ENCODE measurements around the gene ABCD2.
"Not testable (repeated sequence)": the region's sequence is repeated elsewhere in the genome, so short reads cannot be mapped to it uniquely, and the experiment has no call there.

ABCD2 gene

DNA sequence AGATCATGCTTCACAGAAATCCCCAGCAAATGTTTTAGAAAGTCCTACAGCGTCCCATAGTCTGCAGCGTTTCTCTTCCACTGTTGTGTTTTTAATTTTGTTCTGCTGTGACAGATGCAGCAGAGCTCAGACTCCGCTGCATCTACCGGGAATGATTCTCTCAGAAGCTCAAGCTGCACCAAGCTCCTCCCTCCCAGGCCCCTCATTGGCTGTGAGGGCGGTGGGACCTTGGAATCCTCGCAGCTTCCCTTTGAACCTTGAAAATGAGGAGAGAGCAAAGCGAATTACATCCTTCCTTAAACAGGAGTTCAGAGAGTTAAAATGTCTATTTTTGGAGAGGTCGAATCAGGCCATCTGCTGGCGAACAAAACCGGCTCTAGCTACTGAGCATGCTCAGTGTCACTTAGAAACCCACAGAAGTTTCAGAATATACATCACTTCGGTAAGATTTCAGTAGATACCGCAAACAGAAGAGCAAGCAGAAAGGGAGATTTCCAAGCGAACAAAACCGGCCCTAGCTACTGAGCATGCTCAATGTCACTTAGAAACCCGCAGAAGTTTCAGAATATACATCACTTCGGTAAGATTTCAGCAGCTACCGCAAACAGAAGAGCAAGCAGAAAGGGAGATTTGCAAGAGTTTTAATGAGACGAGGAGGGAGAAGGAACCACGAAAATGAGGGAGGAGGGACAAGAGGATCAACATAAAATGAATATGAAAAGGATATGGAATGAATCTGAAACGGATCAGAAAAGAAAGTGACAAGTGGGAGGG is at the start of gene ABCD2:
Gene ABCD2 (minus strand): TSS at position 144 of the 774 bp plus-strand sequence. CDS start 188 bp downstream, outside the sequence.
- peak; percentile 38 to 45 for DNase-seq (ENCODE audit: low read depth in 2 of 2)

DNA sequence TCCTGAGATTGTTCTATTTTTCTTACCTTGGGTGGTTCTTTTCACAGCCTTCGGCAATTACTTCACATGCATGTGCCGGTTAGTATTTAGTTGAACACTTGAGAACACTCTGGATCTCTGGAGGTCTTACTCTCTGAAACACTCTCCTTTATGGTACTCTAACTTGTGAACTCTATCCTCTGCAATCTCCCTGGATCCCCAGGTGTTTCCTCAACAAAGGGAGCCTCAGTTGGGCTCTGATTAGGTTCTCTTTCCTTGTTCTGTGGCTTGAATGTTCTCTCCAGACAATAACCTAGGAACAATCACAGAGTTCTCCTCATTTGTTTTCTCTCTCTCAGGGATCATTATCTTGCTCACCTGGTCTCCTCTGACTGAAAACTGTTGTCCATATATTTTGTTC is 40.5 kb upstream of the ABCD2 start:
- no peak for DNase-seq (ENCODE audit: low read depth in 2 of 2)

DNA sequence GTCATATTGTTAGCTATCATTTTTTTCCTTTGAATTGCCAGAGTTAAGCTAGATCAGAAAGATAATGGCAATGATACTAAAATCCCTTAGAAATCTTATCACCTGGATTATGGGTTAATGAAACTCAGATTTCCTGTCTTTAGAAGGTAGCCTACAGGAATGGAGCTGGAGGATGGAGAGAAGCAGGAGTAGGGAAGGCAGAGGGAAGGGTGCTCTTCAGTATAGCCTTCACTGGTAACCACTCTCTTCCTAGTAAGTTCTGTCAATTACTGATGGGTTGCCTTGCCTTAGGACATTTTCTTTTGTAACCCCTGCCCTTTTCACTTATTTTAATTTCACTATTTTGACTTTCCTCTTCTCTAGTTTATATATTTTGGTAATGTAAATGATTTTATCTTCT is 27.8 kb upstream of the ABCD2 start:
- no peak for DNase-seq (ENCODE audit: low read depth in 2 of 2)

DNA sequence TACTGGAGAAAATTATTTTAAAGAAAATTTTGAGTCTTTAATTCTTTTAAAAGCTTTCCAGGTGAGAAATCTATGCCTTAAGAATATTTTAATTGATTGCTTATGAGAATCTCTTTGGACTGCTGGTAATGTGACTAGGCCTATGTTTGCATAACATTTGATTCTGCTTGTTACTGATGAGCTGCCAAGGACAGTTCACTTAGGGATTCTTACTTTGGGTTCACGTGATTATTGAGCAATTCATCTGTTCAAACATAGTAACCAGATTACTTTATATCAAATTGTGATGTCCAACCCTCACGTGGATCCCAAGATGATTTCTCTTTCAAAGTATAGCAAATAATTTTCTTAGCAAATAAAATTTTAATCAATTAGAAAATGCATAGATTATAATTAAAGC is 27.4 kb upstream of the ABCD2 start:
- no peak for DNase-seq (ENCODE audit: low read depth in 2 of 2)

DNA sequence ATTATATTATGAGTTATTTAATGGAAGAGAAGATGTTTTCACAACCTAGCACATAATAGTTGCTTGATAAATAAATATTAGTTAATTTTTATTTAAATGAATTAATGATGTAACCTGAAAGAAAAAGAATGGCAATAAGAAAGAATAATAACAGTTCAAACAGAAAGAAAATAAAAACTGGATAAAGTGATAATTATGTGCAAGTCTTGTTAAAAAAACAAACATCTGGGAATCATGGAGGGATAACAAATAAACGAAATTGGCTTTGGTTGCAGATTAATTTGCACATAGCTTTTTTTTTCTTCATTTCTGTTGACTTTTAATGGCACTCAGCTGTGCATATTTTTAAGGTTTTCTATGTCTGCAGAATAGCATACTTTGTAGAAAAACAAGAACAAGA is 23.4 kb upstream of the ABCD2 start:
- DNase-seq (ENCODE audit: low read depth in 2 of 2) = no peak

DNA sequence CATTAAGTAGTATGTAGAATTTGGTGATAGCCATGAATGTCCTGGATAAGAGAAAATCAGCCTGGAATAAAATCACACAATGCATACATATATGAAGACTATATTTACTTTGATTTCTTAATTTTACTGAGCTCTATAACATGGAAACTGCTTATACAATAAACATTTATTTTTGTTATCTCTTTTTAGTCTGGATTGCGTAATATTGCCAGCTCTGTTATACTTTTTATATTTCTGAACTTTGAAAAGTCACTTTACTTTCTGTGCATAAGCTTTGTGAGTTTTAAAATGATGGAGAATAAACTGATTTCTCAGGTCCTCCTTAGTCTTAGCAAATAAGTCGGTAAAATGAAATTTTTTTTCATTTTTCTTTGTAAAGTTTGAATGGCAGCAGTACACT is 19.2 kb upstream of the ABCD2 start:
- DNase-seq (ENCODE audit: low read depth in 2 of 2) = no peak

DNA sequence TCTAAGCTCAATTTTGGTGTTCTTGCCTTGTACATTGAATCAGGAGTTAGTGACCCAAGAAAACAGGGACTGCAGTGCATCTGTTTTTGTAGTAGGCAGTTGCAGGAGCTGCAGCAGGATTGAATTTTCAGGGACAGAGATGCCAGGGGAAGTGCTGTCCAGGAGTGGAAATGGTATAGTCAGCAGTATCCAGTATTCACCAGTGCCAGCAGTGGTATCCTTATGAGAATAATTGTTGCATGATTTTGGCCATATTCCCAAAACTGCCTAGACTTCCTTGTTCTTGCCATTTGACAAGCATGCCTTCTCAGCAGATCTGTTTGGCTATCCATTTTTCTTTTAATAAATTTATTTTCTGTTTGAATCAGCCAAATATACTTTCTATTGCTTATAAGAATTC is 18.6 kb upstream of the ABCD2 start:
- DNase-seq (ENCODE audit: low read depth in 2 of 2) = no peak

DNA sequence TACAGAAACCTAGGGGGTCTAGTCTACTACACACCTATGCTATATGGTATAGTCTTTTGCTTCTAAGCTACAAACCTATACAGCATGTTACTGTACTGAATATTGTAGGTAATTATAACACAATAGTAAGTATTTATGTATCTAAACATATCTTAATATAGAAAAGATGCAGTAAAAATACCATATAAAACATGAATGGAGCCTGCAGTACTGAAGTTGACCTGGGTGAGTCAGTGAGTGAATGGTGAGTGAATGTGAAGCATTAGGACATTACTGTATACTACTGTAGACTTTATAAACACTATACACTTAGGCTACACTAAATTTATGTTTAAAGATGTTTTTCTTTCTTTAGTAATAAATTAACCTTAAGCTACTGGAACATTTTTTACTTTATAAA is 13.1 kb upstream of the ABCD2 start:
- no peak for DNase-seq (ENCODE audit: low read depth in 2 of 2)

DNA sequence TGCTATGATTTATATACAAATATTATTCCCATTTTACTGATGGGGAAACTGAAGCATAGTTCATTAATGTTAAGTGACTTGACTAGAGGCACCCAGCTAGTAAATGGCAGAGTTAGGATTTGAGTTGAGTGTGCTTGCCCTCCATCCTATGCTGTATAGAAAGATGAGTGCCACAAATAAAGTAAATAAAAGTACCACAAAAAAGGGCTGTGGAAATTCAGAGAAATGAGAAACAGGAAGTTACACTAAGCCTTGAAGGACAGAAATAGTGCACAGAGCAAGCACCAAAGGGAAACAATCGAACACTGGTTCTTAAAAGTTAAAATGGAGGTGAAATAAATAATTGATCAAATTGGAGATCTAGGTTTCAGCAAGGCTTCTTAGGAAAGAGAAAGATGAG is 9.2 kb upstream of the ABCD2 start:
- no peak for DNase-seq (ENCODE audit: low read depth in 2 of 2)

DNA sequence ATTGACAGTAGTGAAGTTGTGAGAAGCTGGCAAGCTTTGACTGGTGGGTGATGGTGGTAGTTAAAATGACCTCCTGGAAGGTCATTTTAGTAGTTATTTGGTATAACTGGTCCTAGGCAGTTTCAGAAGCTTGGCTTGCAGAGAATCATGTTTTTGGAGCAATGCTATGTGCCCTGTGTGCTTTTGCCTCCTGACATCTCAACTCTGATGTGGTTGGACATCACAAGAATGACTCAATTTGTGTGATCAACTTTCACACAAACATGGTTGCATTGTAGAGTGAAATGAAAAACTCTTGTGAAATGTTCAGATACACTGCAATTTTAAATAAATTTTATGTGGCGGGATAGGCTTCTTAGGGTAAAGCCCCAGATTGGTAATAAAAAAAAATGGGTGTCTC is 8.3 kb upstream of the ABCD2 start:
- no peak for DNase-seq (ENCODE audit: low read depth in 2 of 2)

DNA sequence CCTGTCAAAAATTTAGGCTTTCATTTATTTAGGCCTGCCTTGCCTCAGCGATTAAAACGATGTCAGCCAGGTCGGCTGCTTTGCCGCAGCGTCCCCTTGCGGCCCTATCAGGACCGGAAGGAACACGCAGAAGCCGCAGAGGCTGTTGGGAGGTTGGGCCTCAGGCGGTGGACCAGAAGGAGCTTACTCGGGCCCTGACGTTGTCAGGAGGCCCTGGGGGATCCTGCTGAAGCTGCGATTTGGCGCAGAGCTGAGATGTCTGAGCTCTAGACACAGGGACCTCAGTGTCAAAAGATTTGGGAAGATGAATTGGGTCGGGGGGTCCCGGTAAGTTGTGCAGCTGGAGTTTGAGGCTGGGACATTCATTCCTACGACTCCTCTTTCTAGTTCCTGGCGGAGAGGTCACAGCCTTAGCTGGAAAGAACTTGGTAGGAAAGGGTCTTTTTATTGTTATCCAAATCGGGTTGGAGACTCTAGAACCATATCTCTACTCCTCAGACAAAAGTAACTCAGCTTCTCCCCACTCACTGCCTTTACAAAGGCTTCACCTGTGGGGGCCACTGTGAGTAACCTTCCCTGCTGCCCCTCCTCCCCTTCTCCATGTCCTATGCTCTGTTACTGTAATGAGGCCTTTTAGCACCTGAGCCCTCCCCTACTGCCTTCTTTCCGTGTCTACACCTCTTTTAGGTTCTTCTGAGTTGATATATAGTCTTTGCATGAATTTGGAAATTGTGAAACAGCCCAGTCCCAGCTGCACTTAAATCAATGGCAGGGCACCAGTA is 6.6 kb upstream of the ABCD2 start:
- no peak for DNase-seq (ENCODE audit: low read depth in 2 of 2)

DNA sequence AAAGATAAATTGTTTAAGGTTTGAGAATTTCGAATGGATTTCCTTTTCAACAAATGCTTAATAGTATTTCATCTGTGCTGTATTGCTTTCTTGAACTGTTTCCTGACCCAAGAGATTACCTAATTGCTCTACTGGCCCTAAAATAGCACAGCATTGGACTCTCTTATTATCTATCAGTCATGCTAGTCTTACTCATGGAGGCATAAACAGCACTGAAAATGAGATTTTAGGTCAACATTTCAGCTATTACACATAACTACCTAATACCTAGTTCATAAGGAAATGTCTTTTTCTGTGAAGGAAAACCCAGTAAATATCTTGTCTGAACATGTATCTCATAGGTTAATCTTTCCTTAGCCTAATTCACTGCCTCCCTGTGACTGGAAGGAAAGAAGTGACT is 4.3 kb upstream of the ABCD2 start:
- DNase-seq (ENCODE audit: low read depth in 2 of 2) = no peak

DNA sequence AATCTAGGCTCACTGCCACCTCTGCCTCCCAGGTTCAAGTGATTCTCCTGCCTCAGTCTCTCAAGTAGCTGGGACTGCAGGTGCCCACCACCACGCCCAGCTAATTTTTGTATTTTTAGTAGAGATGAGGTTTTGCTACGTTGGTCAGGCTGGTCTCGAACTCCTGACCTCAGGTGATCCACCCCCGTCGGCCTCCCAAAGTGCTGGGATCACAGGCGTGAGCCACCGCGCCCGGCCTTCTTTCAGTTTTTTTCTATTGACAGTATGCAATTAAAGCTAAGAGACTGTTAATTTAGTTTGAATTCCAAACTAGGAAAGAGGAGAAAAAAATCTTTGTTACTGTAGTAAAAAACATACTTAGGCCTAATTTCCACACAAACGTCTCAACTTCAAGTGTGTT is 3.6 kb upstream of the ABCD2 start:
- not testable (repeated sequence) for DNase-seq (ENCODE audit: low read depth in 2 of 2)

DNA sequence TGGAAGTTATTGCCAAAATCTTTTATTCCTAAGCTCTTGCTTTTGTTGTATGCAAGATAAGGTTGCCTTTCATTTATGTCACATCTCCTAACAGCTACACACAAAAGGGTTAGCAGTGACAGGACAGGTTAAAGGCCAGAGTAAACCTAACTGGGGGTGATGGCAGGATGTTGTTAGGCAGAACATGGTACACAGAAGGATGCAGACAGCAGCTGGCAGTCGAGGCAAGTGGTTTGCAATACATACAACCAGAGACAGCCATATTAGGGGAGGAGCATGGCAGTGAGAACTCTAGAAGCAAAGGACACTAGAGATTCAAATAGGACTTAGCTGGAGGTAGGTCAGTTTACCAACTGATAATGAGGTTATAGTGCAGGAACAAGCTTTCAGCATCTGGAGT is 2.7 kb upstream of the ABCD2 start:
- no peak for DNase-seq (ENCODE audit: low read depth in 2 of 2)

DNA sequence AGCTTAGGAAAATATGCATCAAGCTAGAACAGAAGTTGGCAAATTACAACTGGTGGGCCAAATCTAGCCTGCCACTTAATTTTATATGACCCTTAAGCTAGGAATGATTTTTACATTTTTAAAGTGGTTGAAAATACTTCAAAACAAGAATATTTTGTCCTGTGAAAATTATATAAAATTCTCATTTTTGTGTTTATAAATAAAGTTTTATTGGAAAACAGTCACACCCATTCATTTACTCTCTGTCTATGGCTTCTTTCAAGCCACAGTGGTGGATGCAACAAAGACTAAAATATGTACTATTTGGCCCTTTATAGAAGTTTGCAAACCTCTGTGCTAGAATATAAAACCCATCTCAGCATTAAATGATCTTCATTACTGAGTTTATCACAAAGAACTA is 2.1 kb upstream of the ABCD2 start:
- no peak for DNase-seq (ENCODE audit: low read depth in 2 of 2)

DNA sequence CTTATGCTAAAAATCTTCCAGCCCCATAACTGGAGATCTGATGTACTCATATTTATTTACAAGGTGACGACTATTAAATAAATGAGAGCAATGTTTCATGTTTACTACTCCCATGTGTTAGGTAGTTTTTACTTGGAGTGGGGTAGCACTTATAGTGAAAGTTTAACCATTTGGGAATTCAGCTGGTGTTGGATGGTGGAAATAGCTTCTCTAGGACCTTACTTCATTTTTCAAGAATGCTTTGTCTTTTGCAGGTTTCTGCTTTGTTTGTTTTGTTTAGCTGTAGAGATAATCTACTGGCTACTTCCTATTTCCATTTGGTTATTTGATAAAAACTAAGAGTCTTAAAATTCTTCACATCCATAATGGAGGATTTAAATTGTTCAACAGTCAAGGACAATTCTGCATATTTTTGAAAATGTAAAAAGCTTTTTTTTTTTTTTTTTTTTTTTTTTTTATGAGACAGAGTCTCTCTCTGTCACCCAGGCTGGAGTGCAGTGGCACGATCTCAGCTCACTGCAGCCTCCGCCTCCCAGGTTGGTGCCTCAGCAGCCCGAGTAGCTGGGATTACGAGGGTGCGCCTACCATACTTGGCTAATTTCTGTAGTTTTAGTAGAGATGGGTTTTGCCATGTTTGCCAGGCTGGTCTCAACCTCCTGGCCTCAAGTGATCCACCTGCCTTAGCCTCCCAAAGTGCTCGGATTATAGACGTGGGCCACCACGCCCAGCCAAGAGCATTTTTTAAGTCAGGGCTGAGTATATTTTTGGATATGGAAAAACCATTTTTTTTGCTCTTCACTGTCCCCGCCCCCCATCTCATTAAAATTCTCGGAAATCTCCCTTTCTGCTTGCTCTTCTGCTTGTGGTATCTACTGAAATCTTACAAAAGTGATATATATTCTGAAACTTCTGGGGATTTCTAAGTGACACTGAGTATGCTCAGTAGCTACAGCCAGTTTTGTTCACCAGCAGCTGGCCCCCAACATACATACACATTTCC is 1.4 kb upstream of the ABCD2 start:
- no peak for DNase-seq (ENCODE audit: low read depth in 2 of 2)

DNA sequence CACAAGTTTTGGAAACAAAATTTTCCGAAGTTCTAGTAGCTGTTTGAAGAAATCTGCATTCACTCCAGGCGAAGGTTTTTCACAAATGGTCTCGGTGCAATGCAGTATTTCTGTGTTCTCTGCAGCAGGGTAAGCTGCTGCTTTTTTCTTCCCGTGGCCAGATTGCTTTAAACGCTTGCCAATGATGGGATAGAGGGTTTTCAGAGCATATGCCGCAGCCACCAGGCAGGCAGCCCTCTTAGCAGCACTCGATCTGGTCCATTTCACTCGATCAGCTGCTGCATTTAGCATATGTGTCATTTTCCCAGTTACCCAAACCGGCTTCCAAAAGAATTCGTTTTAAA is 315 bp downstream of the ABCD2 start:
- DNase-seq (ENCODE audit: low read depth in 2 of 2) = no peak

DNA sequence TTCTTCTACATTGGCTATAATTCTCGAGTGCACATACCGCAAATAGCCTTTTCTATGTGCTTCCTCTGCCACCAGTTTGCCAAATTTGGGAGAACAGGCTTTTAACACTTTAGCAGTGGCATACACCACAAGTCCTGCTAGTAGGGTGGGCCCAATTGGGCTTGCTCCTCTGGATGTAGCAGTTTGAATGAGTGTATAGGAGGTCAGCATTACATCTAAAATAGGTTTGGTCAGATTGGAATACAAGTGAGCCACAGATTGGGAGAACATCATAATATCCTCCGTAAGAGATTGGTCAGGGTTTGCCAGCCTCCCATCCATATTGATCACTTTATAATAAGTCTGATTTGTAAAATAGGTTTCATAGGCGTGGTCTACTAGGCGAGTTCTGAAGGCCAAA is 902 bp downstream of the ABCD2 start:
- no peak for DNase-seq (ENCODE audit: low read depth in 2 of 2)

DNA sequence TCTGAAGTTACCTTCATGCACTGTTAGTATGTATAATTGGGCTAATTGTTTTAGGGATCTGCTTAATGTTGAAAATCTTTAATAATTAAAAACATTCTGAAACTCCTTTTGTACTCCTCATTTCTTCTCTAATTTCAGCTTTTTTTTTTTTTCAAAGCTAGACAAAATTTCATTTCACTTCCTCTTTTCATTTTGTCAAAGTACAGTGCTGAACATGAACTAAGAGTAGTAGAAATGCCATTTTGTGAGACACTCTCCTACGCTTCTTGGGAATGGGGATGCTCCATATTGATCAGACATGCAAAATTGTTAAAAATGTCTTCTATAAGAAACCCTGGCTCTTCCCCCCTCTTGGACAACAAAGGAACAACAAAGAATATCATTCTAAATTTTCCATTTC is 1.7 kb downstream of the ABCD2 start:
- DNase-seq (ENCODE audit: low read depth in 2 of 2) = no peak

DNA sequence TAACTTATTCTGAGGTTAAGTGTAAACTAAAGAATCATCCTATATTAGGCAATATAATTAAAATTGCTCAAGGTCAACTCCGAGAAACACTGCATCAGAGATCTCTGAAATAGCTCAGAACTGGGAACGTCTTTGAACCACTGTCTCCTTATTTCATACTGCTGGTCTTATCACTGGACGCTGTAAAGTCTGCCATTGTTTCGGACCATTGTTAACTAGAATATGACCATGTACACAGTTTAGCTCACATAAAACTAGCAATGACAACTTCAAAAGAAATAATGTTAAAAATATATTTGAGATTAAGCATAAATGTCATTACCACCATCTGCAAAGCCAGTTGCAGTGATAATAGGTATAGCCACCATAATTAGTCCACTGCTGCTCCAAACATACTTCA is 2.9 kb downstream of the ABCD2 start:
- no peak for DNase-seq (ENCODE audit: low read depth in 2 of 2)

DNA sequence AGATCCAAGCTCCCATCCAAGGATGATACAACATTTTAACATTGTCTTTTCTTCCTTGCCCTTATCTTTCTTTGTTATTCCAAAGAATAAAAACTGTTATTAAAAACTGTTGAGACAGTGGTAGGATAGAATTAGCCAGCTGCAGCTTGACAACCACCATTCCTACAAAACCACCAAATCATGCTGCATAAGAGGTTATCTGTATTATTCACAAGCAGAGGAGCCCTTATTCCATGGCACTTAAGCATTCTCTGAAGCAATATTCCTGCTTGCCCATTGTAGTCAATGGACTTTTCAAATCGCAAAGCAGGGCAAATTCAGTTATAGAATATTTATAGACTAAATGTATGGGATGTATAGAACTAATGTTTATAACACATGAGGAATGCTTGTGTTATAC is 3.4 kb downstream of the ABCD2 start:
- no peak for DNase-seq (ENCODE audit: low read depth in 2 of 2)

DNA sequence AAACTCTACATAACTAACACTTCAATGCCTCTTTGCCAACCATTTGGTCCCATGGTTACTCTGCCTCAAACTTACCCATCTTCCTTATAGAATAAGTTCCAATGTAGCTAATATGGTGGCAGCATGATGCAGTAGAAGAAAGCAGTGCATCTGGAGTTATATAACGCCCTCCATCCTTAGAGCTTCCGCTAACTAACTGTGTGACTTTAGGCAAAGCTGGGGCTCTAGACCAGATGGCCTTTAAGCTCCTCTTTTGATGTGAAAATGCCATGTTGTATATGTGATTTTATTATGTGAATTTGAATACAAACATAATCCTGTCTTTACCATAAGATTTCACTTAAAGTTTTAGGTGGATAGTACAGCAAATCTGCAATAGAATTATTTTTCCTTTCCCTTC is 6.1 kb downstream of the ABCD2 start:
- no peak for DNase-seq (ENCODE audit: low read depth in 2 of 2)
